ENCODE data around the gene TMEM131. TPM values are rescaled to one million over a fixed set of nuclear protein-coding genes. Genes with fewer than 3 reads are reported as not detected.

The TMEM131 gene
- total RNA-seq, 1 donor from 2014 or later: 35.4 TPM

- intact Hi-C loops (cut with DNase I): no loop called here
- no peak overlapping the region for H3K27ac ChIP-seq
- TF ChIP-seq POLR2AphosphoS5 (IDR thresholded peaks at IDR 0.05; ENCODE audit: insufficient read depth in 1 of 2, low read depth in 1 of 2): no peak
- no peak overlapping the region for H3K4me3 ChIP-seq
- H3K27me3 ChIP-seq: no peaks in the 10 kb centered on the region
- no peaks in the 10 kb centered on the region for H3K9me3 ChIP-seq
- no peak for DNase-seq (ENCODE audit: extremely low spot score in 2 of 2)
- H3K36me3 ChIP-seq: no peaks in the 10 kb centered on the region
- no peaks in the 10 kb centered on the region for H3K4me1 ChIP-seq
These were observed 272.3 kb downstream of the TMEM131 start for GRCh38 chr2:97723156-97724072.

DNA sequence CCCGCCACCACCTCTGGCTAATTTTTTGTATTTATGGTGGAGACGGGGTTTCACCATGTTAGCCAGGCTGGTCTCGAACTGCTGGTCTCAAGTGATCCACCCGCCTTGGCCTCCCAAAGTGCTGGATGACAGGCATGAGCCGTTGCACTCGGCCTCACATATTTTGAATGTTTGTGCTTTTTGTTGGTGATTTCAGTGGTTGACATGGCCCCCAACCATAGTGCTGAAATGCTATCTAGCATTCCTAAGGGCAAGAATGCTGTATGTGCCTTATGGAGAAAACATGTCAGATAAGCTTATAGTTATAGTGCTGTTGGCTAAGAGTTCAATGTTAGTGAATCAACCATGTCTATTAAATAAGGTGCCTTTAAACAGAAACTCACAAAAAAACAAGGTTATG, 273.5 kb downstream of the TMEM131 start:
- Histone ChIP-seq H3K27ac (no peak overlapping the region), H3K4me3 (no peak overlapping the region), H3K4me1 (no peaks in the 10 kb centered on the region), H3K9me3 (no peaks in the 10 kb centered on the region), H3K27me3 (no peaks in the 10 kb centered on the region), H3K36me3 (no peaks in the 10 kb centered on the region)
- no peak for DNase-seq (ENCODE audit: extremely low spot score in 2 of 2)
- no peak for TF ChIP-seq POLR2A (IDR thresholded peaks at IDR 0.05)
- TF ChIP-seq, protein P1, sequence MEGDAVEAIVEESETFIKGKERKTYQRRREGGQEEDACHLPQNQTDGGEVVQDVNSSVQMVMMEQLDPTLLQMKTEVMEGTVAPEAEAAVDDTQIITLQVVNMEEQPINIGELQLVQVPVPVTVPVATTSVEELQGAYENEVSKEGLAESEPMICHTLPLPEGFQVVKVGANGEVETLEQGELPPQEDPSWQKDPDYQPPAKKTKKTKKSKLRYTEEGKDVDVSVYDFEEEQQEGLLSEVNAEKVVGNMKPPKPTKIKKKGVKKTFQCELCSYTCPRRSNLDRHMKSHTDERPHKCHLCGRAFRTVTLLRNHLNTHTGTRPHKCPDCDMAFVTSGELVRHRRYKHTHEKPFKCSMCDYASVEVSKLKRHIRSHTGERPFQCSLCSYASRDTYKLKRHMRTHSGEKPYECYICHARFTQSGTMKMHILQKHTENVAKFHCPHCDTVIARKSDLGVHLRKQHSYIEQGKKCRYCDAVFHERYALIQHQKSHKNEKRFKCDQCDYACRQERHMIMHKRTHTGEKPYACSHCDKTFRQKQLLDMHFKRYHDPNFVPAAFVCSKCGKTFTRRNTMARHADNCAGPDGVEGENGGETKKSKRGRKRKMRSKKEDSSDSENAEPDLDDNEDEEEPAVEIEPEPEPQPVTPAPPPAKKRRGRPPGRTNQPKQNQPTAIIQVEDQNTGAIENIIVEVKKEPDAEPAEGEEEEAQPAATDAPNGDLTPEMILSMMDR (IDR thresholded peaks at IDR 0.05): no peak
- TF ChIP-seq POLR2AphosphoS5 (IDR thresholded peaks at IDR 0.05; ENCODE audit: insufficient read depth in 1 of 2, low read depth in 1 of 2): no peak
- intact Hi-C loops (cut with DNase I): no loop called here

DNA sequence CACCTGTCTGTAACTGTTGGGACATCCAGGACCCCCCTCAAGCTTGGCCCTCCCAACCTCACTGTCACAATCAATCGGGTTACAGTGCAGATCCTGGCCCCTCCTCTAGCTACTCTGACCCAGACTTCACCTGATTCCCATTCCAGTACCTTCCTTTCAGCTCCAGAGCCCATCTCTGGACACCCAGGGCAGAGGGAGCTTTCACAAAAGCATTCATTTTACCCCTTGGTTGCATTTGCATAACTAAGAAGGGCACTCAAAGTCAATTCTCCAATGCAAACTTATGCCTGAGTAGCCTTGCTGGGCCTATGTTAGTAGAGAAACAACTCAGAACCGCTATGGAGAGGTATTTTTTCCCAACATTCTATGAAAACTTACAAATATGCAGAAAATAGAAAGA, 275.0 kb downstream of the TMEM131 start:
- Histone ChIP-seq H3K27ac (no peak overlapping the region), H3K27me3 (no peaks in the 10 kb centered on the region), H3K9me3 (no peaks in the 10 kb centered on the region), H3K4me3 (no peak overlapping the region), H3K36me3 (no peaks in the 10 kb centered on the region), H3K4me1 (no peaks in the 10 kb centered on the region)
- no peak for TF ChIP-seq POLR2AphosphoS5 (IDR thresholded peaks at IDR 0.05; ENCODE audit: insufficient read depth in 1 of 2, low read depth in 1 of 2)
- no peak for TF ChIP-seq POLR2A (IDR thresholded peaks at IDR 0.05)
- TF ChIP-seq, protein P1 (IDR thresholded peaks at IDR 0.05): no peak
- DNase-seq (ENCODE audit: extremely low spot score in 2 of 2): no peak
- intact Hi-C loops (cut with DNase I): no loop called here

DNA sequence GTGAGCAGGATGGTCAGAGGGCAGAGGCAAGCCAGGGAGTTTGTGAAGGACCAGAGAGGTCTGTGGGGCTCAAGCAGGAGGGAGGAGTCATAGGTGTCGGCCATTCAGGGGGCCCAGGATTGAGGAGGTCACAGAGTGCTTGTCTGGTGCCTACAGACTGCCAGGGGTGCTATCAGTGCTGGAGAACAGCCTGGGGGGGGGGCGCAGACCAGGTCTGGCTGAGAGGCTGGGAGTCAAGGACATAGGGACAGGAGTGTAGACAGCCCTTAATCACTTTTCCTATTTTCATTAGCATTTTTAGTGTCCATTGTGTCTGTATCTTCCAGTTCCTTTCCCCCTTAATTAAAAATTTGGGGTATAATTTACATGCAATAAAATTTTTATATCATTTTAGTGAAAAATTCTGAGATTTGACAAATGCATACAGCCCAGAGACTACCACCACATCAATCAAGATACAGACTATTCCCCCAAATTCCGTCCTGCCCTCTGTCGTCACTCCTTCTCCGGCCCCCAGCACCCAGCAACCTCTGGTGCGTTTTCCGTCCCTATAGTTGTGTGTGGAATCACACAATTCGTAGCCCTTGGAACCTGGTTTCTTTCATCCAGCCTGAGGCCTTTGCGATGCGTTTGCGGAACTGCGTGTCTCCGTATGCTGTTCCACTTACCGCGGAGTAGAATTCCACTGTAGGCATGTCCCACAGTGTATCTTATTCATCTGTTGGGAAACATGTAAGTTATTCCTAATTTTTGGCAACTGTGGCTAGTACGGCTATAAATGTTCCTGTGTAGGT, 276.2 kb downstream of the TMEM131 start:
- Histone ChIP-seq H3K9me3 (no peaks in the 10 kb centered on the region), H3K4me1 (no peaks in the 10 kb centered on the region), H3K36me3 (no peaks in the 10 kb centered on the region), H3K4me3 (no peak overlapping the region), H3K27ac (no peak overlapping the region), H3K27me3 (no peaks in the 10 kb centered on the region)
- intact Hi-C loops (cut with DNase I): no loop called here
- TF ChIP-seq, protein P1 (IDR thresholded peaks at IDR 0.05): no peak
- TF ChIP-seq POLR2A (IDR thresholded peaks at IDR 0.05) (no peak), POLR2AphosphoS5 (IDR thresholded peaks at IDR 0.05; ENCODE audit: insufficient read depth in 1 of 2, low read depth in 1 of 2) (no peak)
- DNase-seq (ENCODE audit: extremely low spot score in 2 of 2): no peak

GRCh38 chr2:97718942-97719341, 276.8 kb downstream of the TMEM131 start:
- no peaks in the 10 kb centered on the region for H3K27me3 ChIP-seq
- H3K9me3 ChIP-seq: no peaks in the 10 kb centered on the region
- TF ChIP-seq POLR2AphosphoS5 (IDR thresholded peaks at IDR 0.05; ENCODE audit: insufficient read depth in 1 of 2, low read depth in 1 of 2): no peak
- TF ChIP-seq, protein P1 (IDR thresholded peaks at IDR 0.05): no peak
- no peaks in the 10 kb centered on the region for H3K36me3 ChIP-seq
- intact Hi-C loops (cut with DNase I): no loop called here
- H3K27ac ChIP-seq: no peak overlapping the region
- no peak for DNase-seq (ENCODE audit: extremely low spot score in 2 of 2)
- no peak overlapping the region for H3K4me3 ChIP-seq
- H3K4me1 ChIP-seq: no peaks in the 10 kb centered on the region

Measured in vagina (tissue), 2 donors.